Karpas-422 (cell line): Measurements from ENCODE around the gene C6orf89. TPM values are rescaled to one million over a fixed set of nuclear protein-coding genes. Genes with fewer than 3 reads are reported as not detected.
A peak's percentile ranks its signal among the peaks of the same experiment; 100 is the strongest.

Source experiments
- DNase-seq: peaks from one replicate; pipeline ENCODE4 v3.0.0-alpha.2; 2015
- H2AFZ ChIP-seq: fragments of 200-600 bp; sonication (generic); 2 replicates; pipeline ENCODE4 v1.6.1; 2014; ENCODE audit warnings: antibody characterized with exemption, low read length, mixed read lengths
- H3K27ac ChIP-seq: fragments of 200-600 bp; sonication (generic); 2 replicates; pipeline ENCODE4 v1.5.1; 2014; ENCODE audit warnings: mild to moderate bottlenecking, low read length, moderate library complexity
- H3K27me3 ChIP-seq: fragments of 200-600 bp; sonication (generic); 2 replicates; pipeline ENCODE4 v1.6.1; 2014; ENCODE audit warnings: low read length, mixed read lengths
- H3K36me3 ChIP-seq: fragments of 200-600 bp; sonication (generic); 2 replicates; pipeline ENCODE4 v1.6.1; 2014; ENCODE audit warnings: low read length, mixed read lengths; ENCODE audit not compliant: insufficient read depth
- H3K4me1 ChIP-seq: fragments of 200-600 bp; sonication (generic); 2 replicates; pipeline ENCODE4 v1.6.1; 2014; ENCODE audit warnings: mild to moderate bottlenecking, low read length, mixed read lengths
- H3K4me2 ChIP-seq: fragments of 200-600 bp; sonication (generic); 2 replicates; pipeline ENCODE4 v1.6.1; 2014; ENCODE audit warnings: low read length, low read depth, mild to moderate bottlenecking; ENCODE audit not compliant: poor library complexity, severe bottlenecking
- H3K4me3 ChIP-seq: fragments of 200-600 bp; sonication (generic); 2 replicates; pipeline ENCODE4 v1.5.1; 2014; ENCODE audit warnings: mild to moderate bottlenecking, antibody characterized with exemption, low read length, mixed read lengths
- H3K79me2 ChIP-seq: fragments of 200-600 bp; sonication (generic); 2 replicates; pipeline ENCODE4 v1.6.1; 2014; ENCODE audit warnings: mild to moderate bottlenecking, low read length, mixed read lengths
- H3K9ac ChIP-seq: fragments of 200-600 bp; sonication (generic); 2 replicates; pipeline ENCODE4 v1.6.0; 2014; ENCODE audit warnings: low read length
- H3K9me2 ChIP-seq: fragments of 200-600 bp; sonication (generic), shearing (Covaris generic); replicated peaks from 2 replicates; pipeline ENCODE4 v1.6.0; 2014; ENCODE audit warnings: mild to moderate bottlenecking, low read length, moderate library complexity; ENCODE audit not compliant: insufficient read depth
- H3K9me3 ChIP-seq: fragments of 300-700, 200-600 bp; sonication (generic); 2 replicates; pipeline ENCODE4 v1.6.1; 2014; ENCODE audit warnings: low read length, mixed read lengths
- H4K20me1 ChIP-seq: fragments of 200-600 bp; sonication (generic); 2 replicates; pipeline ENCODE4 v1.6.1; 2014; ENCODE audit warnings: mild to moderate bottlenecking, antibody characterized with exemption, low read length, low read depth; ENCODE audit not compliant: insufficient read depth
- total RNA-seq: library from RNA; depleted of rRNA; stranded (reverse); fragments of >200 nt; shearing (Covaris generic); gene quantifications from 2 replicates; pipeline ENCODE4 v1.2.3, GENCODE V29; 2014; ENCODE audit warnings: low replicate concordance; rRNA removed

Gene C6orf89, protein sequence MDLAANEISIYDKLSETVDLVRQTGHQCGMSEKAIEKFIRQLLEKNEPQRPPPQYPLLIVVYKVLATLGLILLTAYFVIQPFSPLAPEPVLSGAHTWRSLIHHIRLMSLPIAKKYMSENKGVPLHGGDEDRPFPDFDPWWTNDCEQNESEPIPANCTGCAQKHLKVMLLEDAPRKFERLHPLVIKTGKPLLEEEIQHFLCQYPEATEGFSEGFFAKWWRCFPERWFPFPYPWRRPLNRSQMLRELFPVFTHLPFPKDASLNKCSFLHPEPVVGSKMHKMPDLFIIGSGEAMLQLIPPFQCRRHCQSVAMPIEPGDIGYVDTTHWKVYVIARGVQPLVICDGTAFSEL
- total RNA-seq = 42.9 and 53.1 TPM in 2 replicates

DNA sequence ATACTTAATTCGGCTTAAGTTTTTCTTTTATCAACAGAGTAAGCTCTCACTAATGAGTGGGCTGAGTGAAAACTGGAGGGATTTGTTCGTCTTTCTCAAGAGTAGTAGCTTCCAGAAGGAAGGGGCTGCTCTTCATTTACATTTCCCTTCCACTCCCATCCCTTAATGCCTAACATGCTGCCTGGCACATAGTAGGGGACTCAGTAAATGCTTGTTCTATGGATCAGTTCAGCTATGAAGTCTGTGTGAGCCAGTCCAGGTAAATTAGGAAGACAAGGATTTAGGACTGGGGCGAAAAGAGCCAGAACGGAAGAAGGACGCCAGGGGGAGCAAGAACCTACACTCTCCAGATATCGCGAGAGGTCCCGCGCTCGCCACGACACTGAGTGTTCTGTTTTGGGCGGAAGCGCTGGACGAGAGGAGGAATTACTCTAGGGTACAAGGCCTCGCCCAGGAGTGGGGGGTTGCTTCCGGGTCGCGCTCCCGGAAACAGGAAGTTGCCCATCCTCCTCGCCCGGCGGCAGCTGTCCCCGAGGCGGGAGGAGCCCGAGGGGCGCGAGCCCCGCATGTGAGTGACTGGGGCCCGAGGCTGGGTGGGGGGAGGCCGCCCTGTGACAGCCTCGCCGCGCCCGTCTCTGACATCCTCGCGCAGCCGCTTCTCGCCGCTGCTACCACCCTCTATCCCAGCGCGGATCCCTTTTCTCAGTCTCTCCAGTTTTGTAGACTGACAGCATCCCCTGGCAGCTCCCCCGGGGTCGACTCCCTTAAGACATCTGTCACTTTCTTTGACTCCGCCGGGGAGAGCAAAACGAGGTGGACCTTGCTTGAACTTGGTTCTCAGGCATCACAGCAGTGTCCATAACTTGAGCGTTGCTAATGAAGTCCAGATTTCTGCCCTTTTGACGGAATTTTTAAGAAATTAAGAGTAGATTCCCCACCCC lies at the start of gene C6orf89:
C6orf89 (plus strand) TSS at position 492 of the 941 bp plus-strand sequence. CDS start 13,493 bp downstream, outside the sequence.
- Histone ChIP-seq H3K9me3 (no peaks in the 10 kb centered on the region), H3K36me3 (no peaks in the 10 kb centered on the region), H3K4me3 (peak within 1 kb of the TSS; percentile 87), H3K27ac (peak within 1 kb of the TSS; percentile 86), H2AFZ (peak within 1 kb of the TSS; percentile 81), H3K4me2 (peak within 1 kb of the TSS; percentile 98), H3K9me2 (no peaks in the 10 kb centered on the region), H3K27me3 (no peaks in the 10 kb centered on the region), H3K4me1 (peaks cover 22% of the 10 kb centered on the region), H3K9ac (peak within 1 kb of the TSS; percentile 78), H4K20me1 (no peaks in the 10 kb centered on the region), H3K79me2 (peaks cover 49% of the 10 kb centered on the region)
- peak; percentile 99 for DNase-seq

GRCh38 chr6:36836111-36837021 lies 49.4 kb upstream of the C6orf89 start:
- no peaks in the 10 kb centered on the region for H3K9me3 ChIP-seq
- H3K4me3 ChIP-seq = no peak overlapping the region
- H3K36me3 ChIP-seq = no peaks in the 10 kb centered on the region
- H3K9ac ChIP-seq = no peak overlapping the region
- H3K4me1 ChIP-seq = no peaks in the 10 kb centered on the region
- H3K9me2 ChIP-seq = no peaks in the 10 kb centered on the region
- no peak overlapping the region for H2AFZ ChIP-seq
- no peak overlapping the region for H3K4me2 ChIP-seq
- H3K79me2 ChIP-seq = no peaks in the 10 kb centered on the region
- no peaks in the 10 kb centered on the region for H4K20me1 ChIP-seq
- peak; percentile 51 for DNase-seq
- no peak overlapping the region for H3K27ac ChIP-seq
- no peaks in the 10 kb centered on the region for H3K27me3 ChIP-seq

GRCh38 chr6:36837022-36837339 lies 48.8 kb upstream of the C6orf89 start:
- DNase-seq = no peak
- Histone ChIP-seq H3K4me1 (no peaks in the 10 kb centered on the region), H3K79me2 (no peaks in the 10 kb centered on the region), H2AFZ (no peak overlapping the region), H3K4me2 (no peak overlapping the region), H3K9me2 (no peaks in the 10 kb centered on the region), H3K27me3 (no peaks in the 10 kb centered on the region), H3K9me3 (no peaks in the 10 kb centered on the region), H4K20me1 (no peaks in the 10 kb centered on the region), H3K9ac (no peak overlapping the region), H3K27ac (no peak overlapping the region), H3K4me3 (no peak overlapping the region), H3K36me3 (no peaks in the 10 kb centered on the region)

DNA sequence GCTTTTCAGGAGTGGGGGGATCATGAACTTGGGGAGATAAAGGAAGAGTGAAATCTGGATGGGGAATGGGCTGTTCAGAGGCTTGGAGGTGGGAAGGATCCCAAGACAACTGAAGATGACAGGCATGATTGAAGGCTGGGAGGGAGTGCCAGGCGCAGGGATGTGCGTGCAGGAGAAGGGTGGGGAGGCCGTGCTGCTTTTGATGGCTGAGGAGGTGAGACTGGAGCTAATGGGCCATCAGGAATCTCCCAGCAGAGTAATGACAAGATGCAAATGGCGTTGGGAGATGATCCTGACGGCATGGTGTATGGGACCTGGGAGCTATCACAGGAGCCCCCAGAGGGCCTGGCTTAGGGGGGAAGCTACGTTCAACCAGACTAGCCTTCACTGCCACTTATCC lies 48.1 kb upstream of the C6orf89 start:
- Histone ChIP-seq H3K4me3 (no peak overlapping the region), H3K27me3 (no peaks in the 10 kb centered on the region), H3K79me2 (no peaks in the 10 kb centered on the region), H4K20me1 (no peaks in the 10 kb centered on the region), H3K4me1 (no peaks in the 10 kb centered on the region), H3K27ac (no peak overlapping the region), H3K9me2 (no peaks in the 10 kb centered on the region), H3K36me3 (no peaks in the 10 kb centered on the region), H3K9me3 (no peaks in the 10 kb centered on the region), H3K4me2 (no peak overlapping the region), H2AFZ (no peak overlapping the region), H3K9ac (no peak overlapping the region)
- no peak for DNase-seq

- Histone ChIP-seq H3K4me1 (no peaks in the 10 kb centered on the region), H2AFZ (no peak within 1 kb of the TSS), H3K79me2 (no peaks in the 10 kb centered on the region), H3K27ac (no peak within 1 kb of the TSS), H3K9me3 (no peaks in the 10 kb centered on the region), H3K4me3 (no peak within 1 kb of the TSS), H3K27me3 (no peaks in the 10 kb centered on the region), H3K4me2 (no peak within 1 kb of the TSS), H3K9ac (no peak within 1 kb of the TSS), H3K36me3 (no peaks in the 10 kb centered on the region), H3K9me2 (no peaks in the 10 kb centered on the region), H4K20me1 (no peaks in the 10 kb centered on the region)
- no peak for DNase-seq
These were observed 46.6 kb upstream of the C6orf89 start, which contains the start of gene CPNE5 for GRCh38 chr6:36838896-36839748. Gene CPNE5, minus strand, starts transcription at chr6:36839444. Its CDS starts 67 bp downstream, at chr6:36839377.

GRCh38 chr6:36839749-36840431 lies 45.9 kb upstream of the C6orf89 start:
- Histone ChIP-seq H3K9me3 (no peaks in the 10 kb centered on the region), H3K4me3 (no peak overlapping the region), H2AFZ (no peak overlapping the region), H3K79me2 (no peaks in the 10 kb centered on the region), H3K27ac (no peak overlapping the region), H3K27me3 (no peaks in the 10 kb centered on the region), H3K9ac (no peak overlapping the region), H3K36me3 (no peaks in the 10 kb centered on the region), H3K4me1 (no peaks in the 10 kb centered on the region), H4K20me1 (no peaks in the 10 kb centered on the region), H3K9me2 (no peaks in the 10 kb centered on the region), H3K4me2 (no peak overlapping the region)
- DNase-seq = no peak
